SHP77 (cell line): ENCODE data around the gene RHPN2.
"Not testable (repeated sequence)": the region's sequence is repeated elsewhere in the genome, so short reads cannot be mapped to it uniquely, and the experiment has no call there.

Experiments
- DNase-seq, 2 experiments: peaks; one replicate each; lab custom pipeline; 2025; lab: John Stamatoyannopoulos, UW

RHPN2 gene

GRCh38 chr19:33026602-33027001 is 38.1 kb downstream of the RHPN2 start:
- DNase-seq, result not testable (repeated sequence)

- DNase-seq, result not testable (repeated sequence)
These were observed 39.0 kb downstream of the RHPN2 start for GRCh38 chr19:33025468-33026238.

DNA sequence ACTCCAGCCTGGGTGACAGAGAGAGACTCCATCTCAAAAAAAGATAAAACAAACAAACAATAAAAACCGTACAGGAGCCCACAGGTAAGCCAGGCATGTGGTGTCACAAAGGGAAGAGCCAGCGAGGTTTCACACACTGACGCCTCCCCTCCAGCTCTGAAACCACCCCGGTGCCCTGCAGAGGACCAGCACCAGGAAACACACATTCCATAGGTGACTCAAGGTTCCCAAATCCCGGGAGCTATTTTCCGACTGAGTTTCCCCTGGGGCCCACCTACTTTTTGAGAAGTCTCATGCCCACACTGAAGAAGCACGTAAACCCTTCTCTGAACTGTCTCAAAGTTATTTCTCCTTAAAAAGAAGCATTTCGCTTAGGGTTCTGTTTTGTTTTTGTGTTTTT is 40.3 kb downstream of the RHPN2 start:
- DNase-seq, result no peak

- peak; percentile 18 to 26 for DNase-seq
These were observed 42.1 kb downstream of the RHPN2 start for GRCh38 chr19:33022472-33023116.

DNA sequence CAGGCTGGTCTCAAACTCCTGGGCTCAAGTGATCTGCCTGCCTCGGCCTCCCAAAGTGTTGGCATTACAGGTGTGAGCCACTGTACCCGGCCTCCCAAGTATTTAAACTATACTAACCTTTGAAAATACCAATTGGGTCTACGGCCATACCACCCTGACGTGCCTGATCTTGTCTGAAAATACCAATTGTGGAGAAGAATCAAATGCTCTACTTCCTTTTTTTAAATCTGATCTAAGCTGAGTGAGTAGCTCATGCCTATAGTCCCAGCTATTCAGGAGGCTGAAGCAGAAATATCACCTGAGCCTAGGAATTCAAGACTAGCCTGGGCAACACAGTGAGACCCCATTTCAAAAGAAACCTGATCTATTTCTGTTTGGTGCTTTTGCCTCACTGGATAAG is 53.8 kb downstream of the RHPN2 start:
- not testable (repeated sequence) for DNase-seq

DNA sequence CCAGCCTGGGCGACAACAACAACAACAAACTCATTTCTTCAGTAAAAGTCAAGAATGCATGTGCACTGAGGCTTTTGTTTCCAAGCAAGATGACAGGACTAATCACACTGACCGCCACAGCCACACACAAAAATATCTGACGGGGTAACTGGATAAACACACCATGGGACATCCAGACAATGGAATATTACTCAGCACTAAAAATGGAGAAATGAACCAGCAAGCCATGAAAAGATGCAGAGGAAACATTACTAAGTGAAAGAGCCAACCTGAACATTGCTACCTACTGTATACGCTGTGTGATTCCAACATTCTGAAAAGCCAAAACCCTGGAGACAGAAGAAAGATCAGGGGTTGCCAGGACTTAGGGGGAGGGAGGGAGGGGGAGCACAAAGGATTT is 56.0 kb downstream of the RHPN2 start:
- no peak for DNase-seq

DNA sequence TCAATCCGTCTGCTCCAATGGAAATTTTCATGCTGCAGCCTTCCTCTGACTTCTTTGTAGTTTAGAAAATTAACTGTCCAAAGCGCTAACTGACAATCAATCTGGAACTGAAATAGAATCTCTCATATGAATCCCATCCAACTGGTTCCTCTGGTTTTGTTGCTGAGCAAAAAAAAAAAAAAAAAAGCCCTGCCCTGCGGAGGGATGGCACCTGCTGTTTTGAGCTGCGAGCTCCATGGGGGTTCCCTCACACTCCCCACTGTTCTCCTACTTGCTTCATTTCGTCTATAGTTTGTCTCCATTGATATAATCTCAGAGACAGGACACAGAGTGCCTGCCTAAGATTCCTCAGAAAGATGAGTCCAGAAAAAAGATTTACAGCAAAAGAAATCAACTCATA is 59.2 kb downstream of the RHPN2 start:
- DNase-seq, result no peak

GRCh38 chr19:33003424-33004024 is 61.2 kb downstream of the RHPN2 start:
- not testable (repeated sequence) for DNase-seq

- DNase-seq, result not testable (repeated sequence)
These were observed 62.4 kb downstream of the RHPN2 start for GRCh38 chr19:33002126-33002865.

DNA sequence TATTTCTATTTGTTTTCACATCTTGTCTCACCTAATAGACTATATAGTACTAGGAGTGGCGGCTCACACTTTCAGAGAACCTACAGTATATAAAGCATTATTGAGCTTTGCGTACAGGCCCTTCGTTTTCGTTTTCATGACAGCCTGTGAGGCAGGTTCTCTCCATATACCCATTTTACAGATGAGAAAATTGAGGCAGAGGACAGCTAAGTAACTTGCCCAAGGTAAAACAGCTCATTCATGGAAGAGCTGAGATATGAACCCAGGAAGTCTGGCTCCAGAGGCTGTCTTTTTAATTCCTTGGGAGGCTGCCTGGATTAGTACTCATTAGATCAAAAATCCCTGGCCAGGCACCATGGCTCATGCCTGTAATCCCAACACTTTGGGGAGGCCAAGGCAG is 63.8 kb downstream of the RHPN2 start:
- DNase-seq, result no peak

GRCh38 chr19:33000510-33000909 is 64.2 kb downstream of the RHPN2 start:
- no peak for DNase-seq

DNA sequence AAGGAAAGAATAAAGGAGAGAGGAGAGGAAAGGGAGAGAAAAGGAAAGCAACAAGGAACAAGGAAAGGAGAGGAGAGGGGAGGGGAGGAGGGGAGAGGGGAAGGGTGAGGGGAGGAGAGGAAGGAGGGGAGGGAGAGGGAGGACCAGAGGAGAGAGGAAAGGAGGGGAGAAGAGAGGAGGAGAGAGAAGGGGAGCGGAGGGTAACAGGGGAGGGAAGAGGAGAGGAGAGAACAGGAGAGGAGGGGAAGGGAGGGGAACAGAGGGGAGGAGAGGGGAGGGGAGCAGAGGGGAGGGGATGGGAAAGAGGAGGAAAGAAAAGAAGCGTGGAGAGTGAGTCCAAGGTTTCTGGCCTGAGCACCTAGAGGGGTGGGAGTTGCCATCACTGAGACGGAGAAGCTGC is 66.0 kb downstream of the RHPN2 start:
- no peak for DNase-seq

- DNase-seq, result no peak
These were observed 66.9 kb downstream of the RHPN2 start for GRCh38 chr19:32997716-32998355.

DNA sequence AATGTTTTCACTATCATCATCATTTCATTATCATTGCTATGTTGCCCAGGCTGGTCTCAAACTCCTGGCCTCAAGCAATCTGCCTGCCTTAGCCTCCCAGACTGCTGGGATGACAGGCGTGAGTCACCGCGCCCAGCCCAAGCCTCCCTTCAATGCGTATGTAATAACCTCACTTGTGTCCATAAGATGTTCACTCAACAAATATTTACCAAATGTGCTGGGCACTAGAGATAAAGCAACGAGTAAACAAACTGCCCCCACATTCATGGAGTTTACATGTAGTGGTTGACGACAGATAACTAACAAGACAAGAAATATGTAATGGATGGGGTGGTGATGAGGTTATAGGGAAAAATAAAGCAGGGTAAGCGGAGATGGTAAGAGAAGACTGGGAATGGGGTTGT is 67.6 kb downstream of the RHPN2 start:
- DNase-seq, result not testable (repeated sequence)

GRCh38 chr19:32995966-32996365 is 68.7 kb downstream of the RHPN2 start:
- not testable (repeated sequence) for DNase-seq

GRCh38 chr19:32988724-32989123 is 76.0 kb downstream of the RHPN2 start:
- no peak for DNase-seq

- not testable (repeated sequence) for DNase-seq
These were observed 76.4 kb downstream of the RHPN2 start for GRCh38 chr19:32988254-32988653.

GRCh38 chr19:32982488-32982887 is 82.2 kb downstream of the RHPN2 start:
- not testable (repeated sequence) for DNase-seq

DNA sequence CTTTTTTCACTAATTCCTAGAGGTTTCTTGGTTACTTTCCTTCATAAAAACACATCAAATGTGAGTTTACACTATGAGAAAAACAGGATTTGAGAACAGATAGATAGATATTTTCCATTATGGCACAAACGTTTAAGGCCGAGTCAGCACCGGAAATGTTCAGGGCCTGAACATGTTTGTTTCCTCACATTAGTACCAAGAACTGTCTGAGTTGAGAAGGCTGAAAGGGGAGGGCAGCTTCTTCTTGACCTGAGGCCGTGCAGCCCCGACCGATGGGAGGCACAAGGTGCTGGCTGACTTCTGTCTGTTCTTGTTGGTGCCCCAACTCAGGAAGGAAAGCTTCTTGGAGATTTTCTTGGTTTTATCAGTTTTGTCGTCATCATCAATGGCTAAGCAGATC is 84.9 kb downstream of the RHPN2 start:
- not testable (repeated sequence) for DNase-seq

DNA sequence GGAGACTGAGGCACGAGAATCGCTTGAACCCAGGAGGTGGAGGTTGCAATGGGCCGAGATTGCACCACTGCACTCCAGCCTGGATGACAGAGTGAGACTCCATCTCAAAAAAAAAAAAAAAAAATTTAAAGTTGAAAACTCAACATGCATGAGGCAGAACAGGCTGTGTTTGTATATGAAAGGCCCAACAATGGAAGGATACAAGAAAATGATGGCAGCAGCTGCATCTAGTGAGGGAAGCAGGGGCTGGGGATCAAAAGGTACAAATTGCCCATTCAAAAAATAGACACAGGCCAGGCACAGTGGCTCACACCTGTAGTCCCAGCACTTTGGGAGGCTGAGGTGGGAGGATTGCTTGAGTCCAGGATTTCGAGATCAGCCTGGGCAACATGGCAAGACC is 86.9 kb downstream of the RHPN2 start:
- DNase-seq, result not testable (repeated sequence)

DNA sequence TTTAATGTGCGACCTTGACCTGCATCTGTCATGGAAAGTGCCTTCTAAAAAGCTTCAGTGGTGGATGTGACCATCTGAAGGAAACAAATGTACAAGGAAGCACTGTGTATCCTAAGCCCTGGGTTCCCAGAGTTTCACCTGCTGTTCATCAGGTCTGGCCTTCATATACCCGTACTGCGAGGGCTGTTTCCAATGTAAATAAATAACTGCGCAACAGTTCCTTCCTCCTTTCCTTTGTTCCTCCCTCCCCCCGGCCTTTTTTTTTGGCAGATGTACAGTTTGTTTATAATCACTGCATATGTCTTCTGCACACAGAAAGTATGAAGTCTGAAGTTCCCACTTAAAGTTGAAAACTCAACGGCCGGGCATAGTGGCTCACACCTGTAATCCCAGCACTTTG is 87.4 kb downstream of the RHPN2 start:
- DNase-seq, result no peak
